ENCODE measurements around the gene FRY. TPM values are rescaled to one million over a fixed set of nuclear protein-coding genes. Genes with fewer than 3 reads are reported as not detected.
A peak's percentile ranks its signal among the peaks of the same experiment; 100 is the strongest.

FRY gene
- total RNA-seq, 1 donor from 2014 or later = 16.2 TPM

DNA sequence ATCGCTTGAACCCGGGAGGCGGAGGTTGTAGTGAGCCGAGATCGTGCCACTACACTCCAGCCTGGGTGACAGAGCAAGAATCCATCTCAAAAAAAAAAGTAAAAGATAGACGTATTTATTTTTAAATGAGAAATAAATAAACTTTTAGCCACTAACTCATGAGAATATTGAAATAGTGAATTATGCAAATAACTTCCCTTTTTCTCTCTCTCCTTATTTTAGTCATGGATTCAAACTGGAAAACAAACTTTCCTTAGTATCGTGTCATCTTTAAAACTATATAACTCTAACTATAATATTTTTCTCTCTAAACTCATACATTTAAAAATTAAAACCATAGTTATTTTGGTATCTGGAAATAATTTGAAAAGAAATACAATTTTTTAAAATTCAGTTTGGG lies 96.1 kb downstream of the FRY start:
- DNase-seq (ENCODE audit: low read depth) = no peak

DNA sequence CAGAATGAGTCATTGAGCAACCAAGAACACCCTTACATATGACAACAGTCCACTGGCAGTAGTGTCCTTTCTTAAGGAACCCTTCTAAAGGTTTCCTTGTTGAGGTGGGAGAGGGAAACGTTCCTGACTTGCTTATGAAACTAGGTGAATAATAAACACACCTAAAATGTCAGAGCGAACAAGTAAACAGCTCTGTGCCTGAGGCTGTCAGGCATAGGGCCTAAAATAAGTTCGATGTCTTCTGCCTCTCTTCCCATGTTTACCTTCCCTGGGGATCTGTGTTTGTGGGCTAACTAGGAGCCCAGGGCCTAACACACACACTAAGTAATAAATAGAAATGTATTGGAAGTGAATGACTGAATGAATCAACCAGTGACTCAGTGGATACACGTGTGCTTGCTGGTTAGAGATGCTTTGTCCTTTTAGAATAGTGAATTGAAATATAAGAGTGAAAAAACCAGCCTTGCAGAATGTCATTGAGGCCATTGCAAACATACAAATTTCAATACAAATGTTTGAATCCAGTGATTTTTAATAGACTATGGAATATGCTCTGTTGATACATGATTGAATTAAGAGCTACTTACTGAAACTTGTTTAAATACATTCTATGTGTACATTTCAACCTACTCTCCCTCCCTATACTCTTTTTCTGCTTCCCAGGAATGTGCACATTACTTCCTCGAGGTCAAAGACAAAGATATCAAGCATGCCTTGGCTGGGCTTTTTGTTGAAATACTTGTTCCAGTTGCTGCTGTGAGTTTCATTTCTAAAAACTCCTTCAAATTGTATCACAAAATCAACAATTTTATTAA lies 102.9 kb downstream of the FRY start:
- peak; percentile 19 for DNase-seq (ENCODE audit: low read depth)

DNA sequence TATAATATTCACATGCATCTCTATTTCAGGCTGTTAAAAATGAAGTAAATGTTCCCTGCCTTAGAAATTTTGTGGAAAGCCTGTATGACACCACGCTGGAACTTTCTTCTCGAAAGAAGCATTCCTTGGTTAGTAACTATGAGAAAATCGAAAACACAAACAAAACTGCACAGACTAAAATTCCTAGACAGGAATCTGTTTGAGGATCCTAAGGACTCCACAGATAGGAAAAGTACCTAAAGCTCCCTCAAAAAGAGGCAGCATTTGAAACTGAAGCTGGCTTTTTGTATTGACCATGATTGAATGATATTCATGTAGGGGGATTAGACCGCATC lies 103.4 kb downstream of the FRY start:
- no peak for DNase-seq (ENCODE audit: low read depth)

DNA sequence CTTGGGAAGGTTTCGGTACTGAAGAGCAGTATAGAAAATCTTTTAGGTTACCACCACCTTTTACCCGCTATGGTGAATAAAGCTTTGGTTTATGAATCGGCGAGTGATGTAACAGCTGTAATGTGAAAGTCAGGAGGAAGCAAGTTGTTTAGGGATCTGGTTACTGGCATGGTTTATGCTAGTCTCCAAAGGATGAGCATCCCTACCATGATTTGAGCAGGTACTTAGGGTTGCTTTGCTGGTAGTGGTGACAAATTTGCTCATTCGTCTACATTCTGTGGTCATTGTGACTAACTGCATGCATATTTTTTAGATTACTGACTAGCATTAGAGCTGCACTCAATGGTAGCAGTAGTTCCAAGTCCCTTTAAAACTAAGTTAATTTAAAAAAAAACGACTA lies 104.1 kb downstream of the FRY start:
- peak; percentile 41 for DNase-seq (ENCODE audit: low read depth)

DNA sequence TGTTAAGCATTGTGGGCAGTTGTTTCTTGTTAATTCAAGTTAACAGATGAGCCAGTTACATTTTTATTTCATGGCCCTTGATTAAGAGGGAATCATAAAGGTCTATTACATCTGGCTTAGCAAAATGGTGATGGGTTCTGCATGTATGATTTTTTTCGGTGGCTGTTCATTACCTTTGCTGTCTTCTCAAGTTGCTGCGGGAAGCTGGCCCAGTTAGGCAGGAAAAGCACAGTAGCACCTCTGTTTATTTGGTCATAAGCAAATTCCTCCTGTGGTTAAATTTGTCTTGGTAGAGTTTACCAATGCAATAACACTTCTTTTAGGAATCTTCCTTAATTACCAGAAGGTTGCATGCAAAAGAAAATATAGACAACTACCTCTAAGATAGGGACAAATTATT lies 104.5 kb downstream of the FRY start:
- no peak for DNase-seq (ENCODE audit: low read depth)

DNA sequence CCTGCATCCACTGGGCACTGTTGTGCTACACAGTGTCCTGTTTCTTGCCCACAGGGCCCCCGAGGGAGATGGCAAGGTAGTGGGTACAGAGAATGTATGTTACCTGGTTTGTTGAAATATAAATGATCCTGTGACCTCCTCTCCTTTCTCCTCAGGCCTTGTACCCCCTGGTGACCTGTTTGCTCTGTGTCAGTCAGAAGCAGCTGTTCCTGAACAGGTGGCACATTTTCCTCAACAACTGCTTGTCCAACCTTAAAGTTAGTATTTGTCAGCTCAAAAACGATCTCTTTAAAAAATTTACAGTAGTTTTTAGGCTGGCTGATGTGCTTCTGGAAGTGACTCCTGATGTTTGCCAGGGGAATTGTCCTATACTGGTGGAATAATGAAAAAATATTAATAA lies 105.1 kb downstream of the FRY start:
- DNase-seq (ENCODE audit: low read depth) = no peak

DNA sequence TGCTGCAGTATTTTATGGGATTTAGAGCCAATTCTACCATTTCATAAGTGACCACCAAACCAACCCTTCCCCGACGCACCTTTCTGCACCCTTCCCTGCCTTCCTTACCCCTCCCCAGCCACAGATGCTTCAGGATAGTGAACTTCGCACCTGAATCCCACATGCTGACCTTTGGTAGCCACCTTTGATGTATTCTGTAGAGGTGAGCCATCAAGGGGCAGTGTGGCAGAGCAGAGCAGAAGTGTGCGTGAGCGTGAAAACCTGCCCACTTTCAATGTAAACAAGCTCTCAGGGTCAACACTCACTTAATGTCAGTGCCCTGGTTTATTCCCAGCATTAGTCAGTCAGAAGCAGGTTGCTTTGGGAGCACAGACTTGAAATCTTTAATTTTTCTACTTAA lies 107.7 kb downstream of the FRY start:
- no peak for DNase-seq (ENCODE audit: low read depth)

DNA sequence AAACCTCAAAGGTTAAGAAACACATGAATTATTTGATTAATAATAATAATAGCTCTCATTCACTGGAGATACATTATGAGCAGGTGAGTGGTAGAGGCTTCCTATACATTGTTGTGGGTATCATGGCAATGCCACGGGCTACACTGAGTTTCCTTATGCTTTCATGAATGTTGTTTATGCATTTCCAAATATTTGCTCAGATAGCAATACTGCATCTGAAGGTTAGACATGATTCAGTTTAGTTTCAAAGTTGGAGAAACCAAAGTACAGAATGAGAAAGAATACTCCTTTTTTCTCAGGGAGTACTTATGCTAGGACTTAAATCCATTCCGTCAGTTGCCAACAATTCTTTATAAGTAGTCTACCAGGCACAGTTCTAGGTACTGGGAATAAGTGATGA lies 108.5 kb downstream of the FRY start:
- no peak for DNase-seq (ENCODE audit: low read depth)

DNA sequence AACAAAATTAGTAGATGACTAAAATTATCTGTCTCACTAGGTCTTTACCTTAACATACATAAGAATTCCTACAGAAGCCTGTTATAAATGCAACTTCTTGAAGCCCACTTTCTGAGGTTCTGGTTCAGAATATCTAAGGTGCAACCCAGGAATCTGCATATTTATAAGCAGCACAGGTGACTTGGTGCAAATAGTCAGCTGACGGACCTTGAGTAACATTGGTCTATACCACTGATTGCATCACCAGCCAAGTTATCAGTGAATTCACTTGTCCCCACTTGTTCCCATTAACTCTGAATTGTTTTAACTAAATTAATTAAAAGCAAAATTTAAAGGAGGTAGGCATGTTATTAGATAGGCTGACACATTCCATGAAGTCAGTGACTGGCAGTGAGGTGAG lies 109.9 kb downstream of the FRY start:
- DNase-seq (ENCODE audit: low read depth) = no peak

DNA sequence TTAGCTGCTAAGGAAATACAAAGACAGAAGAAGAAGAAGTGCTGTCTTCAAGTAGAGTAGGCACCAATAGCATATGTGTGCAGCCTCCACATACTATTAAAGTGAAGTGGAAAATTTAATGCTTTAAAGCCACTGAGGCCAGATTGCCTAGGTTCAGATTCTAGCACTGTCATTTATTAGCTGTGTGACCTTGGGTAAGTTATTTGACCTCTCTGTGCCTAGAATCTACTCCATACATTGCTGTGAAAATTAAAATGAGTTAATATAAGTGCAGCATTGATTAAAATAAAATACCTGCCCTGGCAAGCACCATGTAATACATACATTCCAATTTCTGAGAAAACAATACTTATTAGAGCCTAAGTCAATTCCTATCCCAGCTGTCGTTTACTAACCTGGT lies 110.5 kb downstream of the FRY start:
- DNase-seq (ENCODE audit: low read depth) = no peak

DNA sequence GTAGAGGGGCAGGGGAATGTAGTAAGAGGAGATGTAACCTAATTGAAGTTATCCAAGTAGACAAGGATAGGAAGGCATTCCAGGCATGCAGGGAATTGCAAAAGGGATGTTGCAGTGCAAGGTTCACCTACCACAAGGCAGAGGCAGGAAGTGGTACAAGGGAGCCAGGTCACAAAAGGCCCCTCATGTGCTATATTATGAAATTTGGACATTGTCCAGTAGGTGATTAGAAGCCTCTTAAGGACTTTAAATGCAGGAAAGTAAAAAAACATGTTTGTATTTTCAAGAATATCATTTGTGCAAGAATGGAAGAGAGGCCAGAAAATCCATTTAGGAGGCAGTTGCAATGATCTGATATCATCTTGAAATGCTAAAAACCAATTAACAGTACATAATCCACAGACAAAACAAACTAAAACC lies 111.4 kb downstream of the FRY start:
- DNase-seq (ENCODE audit: low read depth) = peak; percentile 94

DNA sequence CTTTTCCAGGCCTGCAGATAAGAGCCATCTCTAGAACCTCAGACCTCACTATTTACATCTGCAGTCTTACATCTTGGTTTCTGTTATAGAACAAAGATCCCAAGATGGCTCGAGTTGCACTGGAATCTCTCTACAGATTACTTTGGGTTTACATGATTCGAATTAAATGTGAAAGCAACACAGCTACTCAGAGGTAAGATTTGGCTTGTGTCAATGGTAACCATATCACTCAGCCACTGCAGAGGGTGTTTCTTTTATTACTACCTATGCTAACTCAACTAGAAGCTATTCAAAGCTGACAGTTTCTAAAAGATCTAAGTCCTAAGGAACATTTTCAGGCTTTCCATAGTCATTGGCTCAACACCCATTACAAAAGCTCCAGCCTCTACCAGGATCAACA lies 115.6 kb downstream of the FRY start:
- DNase-seq (ENCODE audit: low read depth) = no peak

DNA sequence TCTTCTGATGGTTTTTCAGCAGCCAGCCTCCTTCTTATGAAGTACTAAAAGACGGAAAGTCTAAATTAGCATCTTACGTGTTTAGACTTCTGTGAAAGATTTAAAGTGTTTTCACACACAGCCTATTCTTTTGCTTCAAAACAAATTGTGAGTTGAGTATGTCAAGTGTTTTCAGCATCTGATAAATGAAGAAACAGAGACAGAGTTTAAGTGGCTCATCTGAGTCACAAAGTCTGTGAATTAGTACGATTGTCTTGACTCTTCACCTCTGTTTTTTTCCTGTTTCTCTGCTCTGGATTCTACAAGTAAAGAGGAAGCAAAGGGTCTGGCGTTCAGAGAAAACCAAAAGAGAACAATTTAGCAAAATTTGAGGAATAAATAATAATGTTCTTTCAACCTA lies 116.4 kb downstream of the FRY start:
- no peak for DNase-seq (ENCODE audit: low read depth)

DNA sequence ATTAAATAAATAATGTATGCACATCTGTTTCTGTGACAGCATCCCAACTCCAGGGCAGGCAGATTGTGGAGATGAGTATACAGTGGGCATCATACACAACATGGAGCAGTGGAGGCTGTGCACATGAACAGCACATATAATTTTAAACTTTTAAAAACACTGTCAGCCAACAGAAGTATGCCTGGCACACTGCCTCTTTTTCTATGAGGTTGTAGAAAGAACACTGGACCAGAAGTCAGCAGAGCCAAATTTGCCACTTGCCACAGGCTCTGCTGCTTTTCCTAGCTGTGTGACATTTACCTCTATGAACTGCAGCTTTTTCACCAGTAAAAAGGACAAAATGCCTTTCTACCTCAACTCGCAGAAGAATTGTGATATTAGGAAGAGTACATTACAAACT lies 118.7 kb downstream of the FRY start:
- DNase-seq (ENCODE audit: low read depth) = no peak

DNA sequence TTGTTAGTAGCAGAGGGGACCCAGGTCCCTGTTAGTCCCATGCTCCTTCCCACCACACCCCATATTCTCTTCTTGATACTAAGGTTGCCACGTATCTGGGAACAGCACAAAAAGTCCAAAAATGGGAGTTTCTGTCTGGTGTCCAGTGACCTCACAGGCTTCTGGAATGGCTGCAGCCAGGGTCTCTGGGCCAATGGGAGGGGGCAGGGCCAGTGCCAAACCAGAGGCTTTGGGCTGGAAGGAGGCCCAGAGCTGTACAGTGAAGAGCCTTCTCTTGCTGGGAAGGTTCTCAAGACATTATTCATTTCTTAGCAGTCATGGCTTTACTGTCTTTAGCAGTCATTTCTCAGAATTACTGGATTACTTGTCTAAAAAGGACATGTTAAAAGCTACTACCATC lies 119.2 kb downstream of the FRY start:
- DNase-seq (ENCODE audit: low read depth) = no peak

DNA sequence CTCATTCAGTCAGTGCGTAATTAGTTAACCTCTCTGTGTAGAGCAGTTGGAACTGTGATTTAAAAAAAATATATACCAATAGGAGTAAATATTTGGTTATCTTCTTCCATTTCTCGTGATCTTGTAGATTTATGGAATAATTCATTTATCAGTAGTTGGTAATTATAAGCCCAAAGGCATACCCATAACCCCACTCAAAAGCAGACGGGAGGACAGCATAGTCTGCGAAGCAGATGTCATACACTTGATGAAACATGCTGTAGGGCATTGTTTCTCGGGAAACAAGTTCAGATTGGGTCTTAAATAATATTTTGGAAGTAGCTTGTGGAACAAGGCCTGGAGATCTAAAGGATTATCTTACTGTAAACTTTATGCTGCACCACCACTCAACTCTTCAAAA lies 119.7 kb downstream of the FRY start:
- no peak for DNase-seq (ENCODE audit: low read depth)

DNA sequence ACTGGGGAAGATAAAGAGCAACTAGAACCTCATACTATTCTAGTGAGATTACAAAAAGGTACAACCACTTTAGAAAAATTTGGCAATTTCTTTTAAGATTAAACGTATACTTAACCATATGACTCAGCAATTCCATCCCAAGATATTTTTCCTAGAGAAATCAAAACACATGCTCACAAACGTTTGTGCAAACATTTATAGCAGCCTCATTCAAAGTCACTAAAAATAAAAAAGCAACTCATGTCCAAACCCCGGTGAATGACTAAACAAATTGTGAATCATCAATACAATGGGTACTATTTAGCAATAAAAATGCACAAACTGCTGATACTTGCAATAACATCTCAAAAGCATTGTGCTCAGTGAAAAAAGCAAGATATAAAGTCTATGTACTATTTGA lies 121.5 kb downstream of the FRY start:
- DNase-seq (ENCODE audit: low read depth) = peak; percentile 37

DNA sequence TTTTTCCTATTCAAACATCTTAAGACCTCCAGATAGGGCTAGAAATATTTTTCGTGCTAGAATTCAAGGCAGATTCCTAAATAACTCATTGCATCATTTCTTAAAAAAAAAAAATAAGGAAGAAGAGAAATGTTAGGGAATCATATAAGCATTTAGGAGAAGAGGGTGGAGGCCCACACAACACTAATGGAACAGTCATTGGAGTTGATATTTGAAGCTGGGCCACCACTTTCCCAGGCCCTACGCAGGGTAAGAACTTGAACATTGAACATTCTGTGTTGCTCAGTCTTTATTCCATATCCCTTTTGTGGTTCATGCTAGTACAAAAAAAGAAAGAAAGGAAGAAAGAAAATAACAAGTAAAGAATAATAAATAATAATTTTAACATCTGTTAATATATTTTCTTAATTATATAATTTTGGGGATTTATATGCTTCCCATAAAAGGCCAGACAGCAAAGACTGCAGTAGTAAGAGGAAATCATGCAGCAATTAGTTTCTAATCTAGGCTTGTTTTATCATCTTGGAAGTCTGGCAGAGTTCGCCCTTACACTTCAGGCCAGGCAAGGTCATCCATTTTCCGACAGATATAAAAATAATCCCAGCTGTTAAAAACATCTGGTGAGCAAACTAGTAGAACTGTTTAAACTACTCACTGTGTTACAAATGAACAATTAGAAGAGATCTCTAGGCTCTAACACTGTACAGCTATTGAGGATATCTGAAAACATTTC lies 127.7 kb downstream of the FRY start:
- no peak for DNase-seq (ENCODE audit: low read depth)

DNA sequence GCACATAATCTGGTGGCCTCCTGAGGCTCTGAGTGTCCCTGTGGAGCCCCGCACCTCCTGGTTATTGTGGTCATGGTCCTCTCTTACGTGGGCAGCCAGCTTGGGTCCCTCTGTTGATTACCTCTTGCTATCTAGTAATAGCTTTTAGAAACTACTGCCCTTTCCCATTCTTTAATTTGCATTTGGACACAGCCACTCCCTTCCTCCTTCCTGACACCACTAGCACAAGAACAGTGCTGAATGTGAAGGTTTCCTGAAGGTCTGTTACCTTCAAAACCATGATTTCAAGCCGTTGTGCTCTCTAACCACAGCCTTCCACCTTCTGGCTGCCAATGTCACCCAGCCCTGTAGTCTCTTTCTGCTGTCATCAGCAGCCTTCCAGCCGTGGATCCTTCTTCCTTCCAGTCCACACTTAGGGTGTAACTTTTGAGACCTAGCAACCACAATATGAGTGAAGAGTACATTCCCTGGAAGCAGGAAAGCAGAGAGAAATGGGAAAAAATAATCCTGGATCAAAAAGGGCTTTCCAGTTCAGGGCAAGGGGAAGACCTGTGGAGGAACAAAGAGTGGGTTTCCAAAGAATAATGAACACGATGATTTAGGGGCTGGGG lies 130.9 kb downstream of the FRY start:
- DNase-seq (ENCODE audit: low read depth) = no peak

DNA sequence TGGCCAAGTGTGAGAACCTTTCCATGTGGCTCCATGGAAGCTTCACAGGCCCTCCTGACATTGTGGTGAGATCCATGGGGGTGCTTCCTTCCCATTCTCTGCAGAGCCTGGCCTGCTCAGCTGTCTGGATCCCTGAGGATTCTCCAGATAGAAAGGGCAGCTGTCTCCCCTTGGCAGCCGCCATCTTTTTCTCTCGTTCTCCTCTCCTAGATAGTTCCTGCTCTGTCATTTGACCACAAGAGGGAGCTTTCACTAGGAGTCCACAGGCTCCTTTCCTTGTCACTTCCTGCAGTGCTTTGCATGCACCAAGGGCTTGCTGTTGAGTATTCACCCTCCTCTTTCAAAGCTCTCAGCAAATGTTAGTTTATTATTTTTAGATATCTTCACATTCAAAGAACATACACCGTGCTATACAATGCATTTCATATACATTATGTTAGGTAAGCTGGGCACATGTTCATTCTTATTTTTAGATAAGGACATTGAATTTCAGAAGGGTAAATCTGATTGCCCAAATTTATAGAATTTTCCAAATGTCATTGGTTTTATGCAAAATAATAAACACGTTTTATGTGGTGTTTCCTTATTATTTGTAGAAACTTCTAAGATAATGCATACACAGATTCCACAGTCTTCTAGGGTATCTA lies 133.2 kb downstream of the FRY start:
- peak; percentile 59 for DNase-seq (ENCODE audit: low read depth)

DNA sequence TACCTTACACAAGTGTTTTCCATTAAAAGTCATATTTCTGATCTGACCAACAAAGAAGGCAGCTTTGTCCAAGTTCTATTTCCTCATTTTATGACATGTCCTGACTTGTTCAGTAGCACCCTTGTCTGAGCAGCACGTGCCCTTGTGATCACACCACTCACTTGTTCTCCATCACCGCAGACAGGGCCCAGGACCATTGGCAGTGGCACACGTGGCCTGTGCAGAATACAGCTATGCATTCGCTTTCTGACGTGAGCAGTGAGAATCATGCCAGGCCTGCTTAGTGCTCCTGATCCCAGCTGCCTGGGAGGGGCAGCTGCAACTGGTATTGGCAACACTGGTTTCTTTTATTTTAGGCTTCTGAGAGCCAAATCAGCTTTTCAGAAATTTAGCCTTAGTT lies 134.2 kb downstream of the FRY start:
- DNase-seq (ENCODE audit: low read depth) = no peak

DNA sequence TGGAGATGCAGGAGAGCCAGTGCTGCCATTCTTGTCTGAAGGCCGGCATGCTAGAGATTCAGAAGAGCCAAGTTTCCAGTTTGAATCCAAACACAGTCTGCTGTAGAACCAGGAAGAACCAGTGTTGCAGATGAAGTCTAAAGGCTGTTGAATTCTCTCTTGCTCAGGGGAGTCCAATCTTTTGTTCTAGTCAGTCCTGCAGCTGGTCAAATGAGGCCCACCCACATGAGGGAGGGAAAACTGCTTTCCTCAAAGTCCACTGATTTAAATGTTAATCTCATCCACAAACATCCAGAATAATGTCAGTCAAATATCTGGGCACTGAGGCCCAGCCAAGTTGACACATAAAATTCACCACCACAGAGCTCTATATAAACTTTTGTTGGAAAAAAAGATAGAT lies 136.6 kb downstream of the FRY start:
- no peak for DNase-seq (ENCODE audit: low read depth)

DNA sequence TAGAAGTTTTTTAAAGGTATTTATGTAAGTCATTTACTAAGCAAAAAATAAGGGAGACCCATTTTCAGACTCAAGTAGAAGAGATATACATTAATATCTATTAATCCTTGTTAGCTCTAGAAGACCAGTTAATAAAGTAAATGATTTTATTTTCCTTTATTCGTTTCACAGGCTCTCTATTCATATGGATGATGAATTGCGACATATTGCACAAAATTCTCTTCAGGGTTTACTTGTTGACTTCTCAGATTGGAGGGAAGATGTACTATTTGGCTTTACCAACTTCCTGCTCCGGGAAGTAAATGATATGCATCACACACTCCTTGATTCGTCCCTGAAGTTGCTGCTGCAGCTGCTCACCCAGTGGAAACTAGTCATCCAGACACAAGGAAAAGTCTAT lies 139.3 kb downstream of the FRY start:
- DNase-seq (ENCODE audit: low read depth) = no peak

Measured in renal cortical epithelial cell (primary cell).